NCI-H2029 (cell line): ENCODE measurements around the gene SNX8.
"Not testable (repeated sequence)": the region's sequence is repeated elsewhere in the genome, so short reads cannot be mapped to it uniquely, and the experiment has no call there.

Source experiments
- DNase-seq: peaks from one replicate; lab custom pipeline; 2025; lab: John Stamatoyannopoulos, UW

SNX8 gene

GRCh38 chr7:2314209-2314955 lies at the start of gene SNX8:
TSS of gene SNX8 (minus strand) at chr7:2314441. CDS start at chr7:2314421, 20 bp downstream.
- DNase-seq = peak; percentile 92

- DNase-seq = no peak
These were observed 48.3 kb upstream of the SNX8 start for GRCh38 chr7:2362385-2363088.

GRCh38 chr7:2360796-2361195 lies 46.6 kb upstream of the SNX8 start:
- no peak for DNase-seq

GRCh38 chr7:2359610-2360009 lies 45.4 kb upstream of the SNX8 start:
- DNase-seq = no peak

GRCh38 chr7:2358968-2359527 lies 44.8 kb upstream of the SNX8 start:
- no peak for DNase-seq

GRCh38 chr7:2357571-2357970 lies 43.3 kb upstream of the SNX8 start:
- no peak for DNase-seq

- no peak for DNase-seq
These were observed 42.9 kb upstream of the SNX8 start for GRCh38 chr7:2357165-2357564.

- DNase-seq = no peak
These were observed 41.4 kb upstream of the SNX8 start for GRCh38 chr7:2355705-2356008.

GRCh38 chr7:2354939-2355704 lies 40.9 kb upstream of the SNX8 start:
- no peak for DNase-seq

GRCh38 chr7:2354186-2354938 lies 40.1 kb upstream of the SNX8 start, which contains the start of gene EIF3B:
TSS of gene EIF3B (plus strand) at chr7:2354827. CDS start at chr7:2354922, 95 bp downstream.
- peak; percentile 88 for DNase-seq

GRCh38 chr7:2353936-2354185 lies 39.6 kb upstream of the SNX8 start:
- DNase-seq = peak; percentile 87

- DNase-seq = no peak
These were observed 39.1 kb upstream of the SNX8 start for GRCh38 chr7:2353113-2353935.

GRCh38 chr7:2350861-2351260 lies 36.6 kb upstream of the SNX8 start:
- no peak for DNase-seq

- DNase-seq = no peak
These were observed 35.8 kb upstream of the SNX8 start for GRCh38 chr7:2350055-2350454.

- DNase-seq = not testable (repeated sequence)
These were observed 33.3 kb upstream of the SNX8 start for GRCh38 chr7:2347351-2348063.

GRCh38 chr7:2336626-2337299 lies 22.5 kb upstream of the SNX8 start:
- no peak for DNase-seq

- DNase-seq = not testable (repeated sequence)
These were observed 18.5 kb upstream of the SNX8 start for GRCh38 chr7:2332606-2333231.

GRCh38 chr7:2331707-2332106 lies 17.5 kb upstream of the SNX8 start:
- DNase-seq = no peak

GRCh38 chr7:2330493-2330892 lies 16.3 kb upstream of the SNX8 start:
- no peak for DNase-seq
